ENCODE results near the gene AANAT.

DNA sequence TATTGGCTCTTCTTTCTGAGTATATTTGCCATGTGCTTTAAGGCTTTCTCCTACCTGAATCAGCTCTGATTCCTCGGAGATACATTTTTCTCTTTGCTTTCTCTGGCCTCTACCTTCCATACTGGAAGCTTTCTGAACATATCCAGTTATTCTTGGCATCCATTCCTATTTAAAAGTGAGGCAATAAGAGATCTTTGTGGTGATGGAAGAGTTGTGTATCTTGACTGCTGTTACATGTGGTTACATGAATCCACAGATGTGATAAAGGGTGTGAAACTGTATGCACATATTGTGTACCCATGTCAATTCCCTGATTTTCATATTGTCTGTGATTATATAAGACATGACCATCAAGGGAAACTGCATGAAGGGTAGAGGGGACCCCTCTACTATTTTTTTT, 38.9 kb upstream of the AANAT start:
- TF ChIP-seq CTCF (IDR thresholded peaks at IDR 0.05 in 8 of 11, conservative IDR thresholded peaks at IDR 0.05 in 3 of 11) (no peak), POLR2AphosphoS5 (IDR thresholded peaks at IDR 0.05) (no peak)

Data from spleen (tissue), 7 donors.